Mucosa of stomach (tissue), 1 donor: ENCODE data around the gene KIR2DL3.
"Not testable (repeated sequence)": the region's sequence is repeated elsewhere in the genome, so short reads cannot be mapped to it uniquely, and the experiment has no call there.

Experiments
- H3K27me3 ChIP-seq: one replicate; pipeline ENCODE4 v1.7.0; 2013; ENCODE audit warnings: mild to moderate bottlenecking, low read length; ENCODE audit not compliant: control insufficient read depth, insufficient read depth
- H3K36me3 ChIP-seq: one replicate; pipeline ENCODE4 v1.7.0; 2013; ENCODE audit warnings: low read length; ENCODE audit not compliant: control insufficient read depth, insufficient read depth
- H3K4me1 ChIP-seq: one replicate; pipeline ENCODE4 v1.7.0; 2013; ENCODE audit warnings: mild to moderate bottlenecking, low read length; ENCODE audit not compliant: control insufficient read depth, insufficient read depth
- H3K4me3 ChIP-seq: one replicate; pipeline ENCODE4 v1.7.0; 2013; ENCODE audit warnings: low read length
- H3K9ac ChIP-seq: one replicate; pipeline ENCODE4 v1.7.0; 2013; ENCODE audit warnings: mild to moderate bottlenecking, low read length, moderate library complexity
- H3K9me3 ChIP-seq: one replicate; pipeline ENCODE4 v1.7.0; 2013; ENCODE audit warnings: mild to moderate bottlenecking, low read length, moderate library complexity; ENCODE audit not compliant: control insufficient read depth
- donor health status: Pancreatic carcinoma.

The KIR2DL3 gene

DNA sequence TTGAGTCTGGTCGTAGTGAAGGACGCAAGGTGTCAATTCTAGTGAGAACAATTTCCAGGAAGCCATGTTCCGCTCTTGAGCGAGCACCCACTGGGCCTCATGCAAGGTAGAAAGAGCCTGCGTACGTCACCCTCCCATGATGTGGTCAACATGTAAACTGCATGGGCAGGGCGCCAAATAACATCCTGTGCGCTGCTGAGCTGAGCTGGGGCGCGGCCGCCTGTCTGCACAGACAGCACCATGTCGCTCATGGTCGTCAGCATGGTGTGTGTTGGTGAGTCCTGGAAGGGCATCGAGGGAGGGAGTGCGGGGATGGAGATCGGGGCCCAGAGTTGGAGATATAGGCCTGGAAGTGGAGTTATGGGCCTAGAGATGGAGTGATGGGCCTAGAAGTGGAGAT lies at the start of gene KIR2DL3:
TSS of gene KIR2DL3 (plus strand) at position 208 of the 400 bp plus-strand sequence. CDS start at position 241, 33 bp downstream.
- H3K4me3 ChIP-seq, H3K9ac ChIP-seq, H3K27me3 ChIP-seq, H3K36me3 ChIP-seq, H3K9me3 ChIP-seq, H3K4me1 ChIP-seq: not testable (repeated sequence)

- Histone ChIP-seq H3K4me1 (no peaks in the 10 kb centered on the region), H3K9me3 (no peaks in the 10 kb centered on the region), H3K27me3 (no peaks in the 10 kb centered on the region), H3K36me3 (no peaks in the 10 kb centered on the region), H3K4me3 (no peak overlapping the region), H3K9ac (no peak overlapping the region)
Observed at GRCh38 chr19:54691582-54692297, 46.6 kb upstream of the KIR2DL3 start.

DNA sequence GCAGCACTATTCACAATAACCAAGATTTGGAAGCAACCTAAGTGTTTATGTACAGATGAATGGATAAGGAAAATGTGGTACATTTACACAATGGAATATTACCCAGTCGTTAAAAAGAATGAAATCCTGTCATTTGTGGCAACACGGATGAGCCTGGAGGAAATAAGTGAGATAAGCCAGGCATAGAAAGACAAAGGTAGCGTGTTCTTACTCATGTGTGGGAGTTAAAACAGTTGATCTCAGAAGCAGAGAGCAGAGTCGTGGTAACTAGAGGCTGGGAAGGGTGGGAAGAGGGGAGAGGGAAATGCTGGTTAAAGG lies 46.1 kb upstream of the KIR2DL3 start:
- H3K9ac ChIP-seq, result no peak overlapping the region
- no peaks in the 10 kb centered on the region for H3K27me3 ChIP-seq
- H3K9me3 ChIP-seq, result no peaks in the 10 kb centered on the region

DNA sequence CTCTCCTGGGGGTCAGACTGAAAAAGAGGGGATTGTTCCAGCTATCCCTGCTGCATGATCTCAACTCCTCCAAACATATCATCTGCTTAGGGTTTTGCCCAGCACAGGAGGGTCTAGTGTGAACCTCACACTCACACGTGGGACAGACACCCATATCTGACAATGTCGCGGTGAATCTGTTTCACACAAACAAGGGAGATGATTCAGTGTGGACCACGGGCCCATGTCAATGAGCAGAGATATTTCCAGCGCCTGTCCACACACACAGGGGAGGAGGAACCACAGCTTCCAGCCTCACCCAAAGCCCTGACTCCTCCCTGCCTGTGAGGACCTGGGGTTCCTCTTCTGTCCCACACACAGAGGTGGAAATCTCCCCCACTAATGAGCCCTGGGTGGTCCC lies 43.7 kb upstream of the KIR2DL3 start:
- H3K4me1 ChIP-seq, result no peaks in the 10 kb centered on the region
- H3K9me3 ChIP-seq, result no peaks in the 10 kb centered on the region
- H3K36me3 ChIP-seq, result no peaks in the 10 kb centered on the region
- H3K27me3 ChIP-seq, result no peaks in the 10 kb centered on the region
- H3K9ac ChIP-seq, result no peak overlapping the region
- no peak overlapping the region for H3K4me3 ChIP-seq

More for the DNA sequence above, 46.1 kb upstream of the KIR2DL3 start:
- H3K4me3 ChIP-seq, result no peak overlapping the region
- H3K36me3 ChIP-seq, result no peaks in the 10 kb centered on the region
- H3K4me1 ChIP-seq, result no peaks in the 10 kb centered on the region

DNA sequence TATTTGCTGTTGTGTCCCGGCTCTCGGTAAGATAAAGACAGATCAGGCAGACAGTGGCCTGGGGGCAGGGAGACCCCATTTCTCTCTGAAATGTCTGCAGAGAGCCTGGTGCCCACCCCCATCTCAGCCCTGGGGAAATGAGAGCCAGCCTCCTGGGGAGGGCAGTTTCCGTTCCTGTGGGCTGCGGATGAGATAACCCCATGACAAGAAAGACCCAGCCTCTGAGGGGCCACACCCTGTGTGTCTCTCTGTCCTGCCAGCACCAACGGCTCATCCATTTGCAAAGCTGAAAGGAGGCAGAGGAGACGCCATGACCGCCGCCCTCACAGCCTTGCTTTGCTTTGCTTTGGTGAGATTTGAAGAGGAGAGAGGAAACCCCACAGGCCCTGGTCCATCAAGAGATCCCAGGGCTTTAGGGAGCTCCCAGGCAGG lies 42.2 kb upstream of the KIR2DL3 start:
- Histone ChIP-seq H3K27me3 (no peaks in the 10 kb centered on the region), H3K9ac (no peak overlapping the region), H3K9me3 (no peaks in the 10 kb centered on the region), H3K36me3 (no peaks in the 10 kb centered on the region), H3K4me1 (no peaks in the 10 kb centered on the region), H3K4me3 (no peak overlapping the region)

DNA sequence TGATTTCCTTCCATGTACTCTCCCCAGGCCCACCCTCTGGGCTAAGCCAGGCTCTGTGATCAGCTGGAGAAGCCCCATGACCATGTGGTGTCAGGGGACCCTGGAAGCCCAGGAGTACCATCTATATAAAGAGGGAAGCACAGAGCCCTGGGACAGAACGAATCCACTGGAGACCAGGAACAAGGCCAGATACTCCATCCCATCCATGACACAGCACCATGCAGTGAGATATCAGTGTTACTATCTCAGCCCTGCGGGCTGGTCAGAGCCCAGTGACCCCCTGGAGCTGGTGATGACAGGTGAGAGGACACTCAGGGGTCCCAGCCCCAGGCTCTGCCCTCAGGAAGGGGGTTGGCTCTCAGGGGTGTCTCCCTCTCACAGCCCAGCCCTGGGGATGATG lies 41.5 kb upstream of the KIR2DL3 start:
- H3K9me3 ChIP-seq, result no peaks in the 10 kb centered on the region
- H3K27me3 ChIP-seq, result no peaks in the 10 kb centered on the region

DNA sequence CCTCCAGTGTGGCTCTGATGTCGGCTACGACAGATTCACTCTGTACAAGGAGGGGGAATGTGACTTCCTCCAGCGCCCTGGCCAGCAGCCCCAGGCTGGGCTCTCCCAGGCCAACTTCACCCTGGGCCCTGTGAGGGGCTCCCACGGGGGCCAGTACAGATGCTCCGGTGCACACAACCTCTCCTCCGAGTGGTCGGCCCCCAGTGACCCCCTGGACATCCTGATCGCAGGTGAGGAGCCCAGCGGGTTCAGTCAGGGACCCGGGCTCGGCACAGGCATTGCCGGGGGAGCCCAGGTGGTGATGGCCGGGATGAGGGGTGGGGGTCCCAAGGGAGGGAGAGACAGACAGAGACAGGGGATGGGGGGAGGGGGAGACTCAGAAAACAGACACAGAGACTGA lies 40.6 kb upstream of the KIR2DL3 start:
- not testable (repeated sequence) for H3K4me1 ChIP-seq, H3K4me3 ChIP-seq, H3K9me3 ChIP-seq, H3K36me3 ChIP-seq, H3K27me3 ChIP-seq, H3K9ac ChIP-seq

More for the DNA sequence above, 41.5 kb upstream of the KIR2DL3 start:
- H3K36me3 ChIP-seq, result no peaks in the 10 kb centered on the region
- no peaks in the 10 kb centered on the region for H3K4me1 ChIP-seq
- H3K9ac ChIP-seq, result no peak overlapping the region
- no peak overlapping the region for H3K4me3 ChIP-seq

DNA sequence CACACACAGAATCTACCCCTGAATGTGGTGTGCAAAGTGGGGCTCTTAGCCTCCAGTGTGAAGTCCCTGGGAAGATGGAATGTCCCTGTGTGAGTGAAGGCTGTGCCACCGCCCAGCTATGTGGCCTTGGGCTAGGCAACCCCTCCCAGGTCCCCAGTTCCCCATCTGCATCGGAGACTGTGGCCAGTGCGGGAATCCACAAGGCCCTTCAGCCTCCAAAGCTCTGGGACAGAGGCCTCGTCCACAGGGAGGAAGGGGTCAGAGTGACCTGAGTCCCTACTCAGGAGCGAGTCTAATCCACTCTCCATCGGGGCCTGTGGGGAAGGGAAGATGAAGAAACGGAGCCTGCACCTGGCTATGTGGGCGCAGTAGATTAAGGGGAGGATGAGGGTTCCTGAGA lies 33.4 kb upstream of the KIR2DL3 start:
- Histone ChIP-seq H3K4me3 (no peak overlapping the region), H3K27me3 (peaks cover 3% of the 10 kb centered on the region), H3K9me3 (no peaks in the 10 kb centered on the region), H3K9ac (no peak overlapping the region), H3K36me3 (no peaks in the 10 kb centered on the region), H3K4me1 (no peaks in the 10 kb centered on the region)

DNA sequence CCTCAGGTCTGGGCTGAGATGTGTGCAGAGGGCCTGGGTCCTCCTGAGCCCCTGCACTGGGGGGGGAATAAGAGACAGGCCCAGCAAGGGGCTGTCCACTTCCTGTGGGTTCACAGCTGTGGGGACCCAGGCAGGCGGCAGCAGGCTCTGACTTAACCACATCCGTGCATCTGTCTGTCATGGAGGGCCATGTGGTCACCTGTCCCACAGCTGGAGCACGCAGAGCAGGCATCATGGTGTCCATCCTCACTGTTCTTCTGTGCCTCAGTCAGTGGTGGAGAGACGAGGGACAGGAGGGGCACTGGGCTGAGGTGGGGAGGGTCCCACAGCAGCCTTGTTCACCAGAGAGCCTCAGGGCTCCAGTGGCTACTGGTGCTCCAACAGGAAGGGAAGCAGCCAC lies 30.4 kb upstream of the KIR2DL3 start:
- Histone ChIP-seq H3K4me1 (no peaks in the 10 kb centered on the region), H3K36me3 (no peaks in the 10 kb centered on the region), H3K27me3 (peaks cover 3% of the 10 kb centered on the region), H3K4me3 (no peak overlapping the region), H3K9ac (no peak overlapping the region), H3K9me3 (no peaks in the 10 kb centered on the region)

- H3K4me1 ChIP-seq, result no peaks in the 10 kb centered on the region
- H3K27me3 ChIP-seq, result peaks cover 3% of the 10 kb centered on the region
- H3K36me3 ChIP-seq, result no peaks in the 10 kb centered on the region
- H3K9me3 ChIP-seq, result no peaks in the 10 kb centered on the region
- H3K9ac ChIP-seq, result no peak overlapping the region
- H3K4me3 ChIP-seq, result no peak overlapping the region
Observed at GRCh38 chr19:54708781-54709180, 29.5 kb upstream of the KIR2DL3 start.

DNA sequence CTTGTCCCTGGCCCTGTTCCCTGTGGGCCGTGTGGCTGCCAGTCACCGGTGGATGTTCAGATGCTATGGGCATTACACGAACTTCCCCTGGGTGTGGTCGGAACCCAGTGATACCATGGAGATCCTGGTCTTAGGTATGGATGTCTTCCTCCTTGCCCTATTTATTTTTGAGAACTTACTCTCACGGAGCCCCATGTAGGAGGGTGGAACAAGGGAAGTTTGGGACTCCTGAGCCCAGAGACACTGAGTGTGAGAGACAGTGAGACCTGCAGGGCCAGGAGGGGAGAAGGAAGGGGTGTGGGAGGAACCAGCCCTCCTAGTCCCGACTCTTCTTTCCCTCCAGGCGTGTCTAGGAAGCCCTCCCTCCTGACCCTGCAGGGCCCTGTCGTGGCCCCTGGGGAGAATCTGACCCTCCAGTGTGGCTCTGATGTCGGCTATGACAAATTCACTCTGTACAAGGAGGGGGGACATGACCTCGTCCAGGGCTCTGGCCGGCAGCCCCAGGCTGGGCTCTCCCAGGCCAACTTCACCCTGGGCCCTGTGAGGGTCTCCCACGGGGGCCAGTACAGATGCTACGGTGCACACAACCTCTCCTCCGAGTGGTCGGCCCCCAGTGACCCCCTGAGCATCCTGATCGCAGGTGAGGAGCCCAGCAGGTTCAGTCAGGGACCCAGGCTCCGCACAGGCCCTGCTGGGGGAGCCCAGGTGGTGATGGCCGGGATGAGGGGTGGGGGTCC lies 28.9 kb upstream of the KIR2DL3 start:
- Histone ChIP-seq H3K4me3 (no peak overlapping the region), H3K9me3 (no peaks in the 10 kb centered on the region), H3K4me1 (no peaks in the 10 kb centered on the region), H3K36me3 (no peaks in the 10 kb centered on the region), H3K9ac (no peak overlapping the region), H3K27me3 (peaks cover 3% of the 10 kb centered on the region)

- H3K4me1 ChIP-seq, H3K9ac ChIP-seq, H3K9me3 ChIP-seq, H3K4me3 ChIP-seq, H3K36me3 ChIP-seq, H3K27me3 ChIP-seq: not testable (repeated sequence)
Observed at GRCh38 chr19:54709956-54710355, 28.4 kb upstream of the KIR2DL3 start.
